GM23338 (cell line): ENCODE results near the gene LHX4. TPM values are rescaled to one million over a fixed set of nuclear protein-coding genes. Genes with fewer than 3 reads are reported as not detected.

ENCODE experiments used
- ATAC-seq: fragments of 200-7000 bp; cut with Tn5 transposase; 3 replicates; pipeline ENCODE4 v1.9.1; 2020
- DNase-seq: peaks from one replicate; pipeline ENCODE4 v3.0.0-alpha.2; 2015; ENCODE audit warnings: low spot score
- H2AFZ ChIP-seq: fragments of 200-600 bp; sonication (generic); 2 replicates; pipeline ENCODE4 v1.8.0; 2016; ENCODE audit warnings: antibody characterized with exemption, mild to moderate bottlenecking, moderate library complexity
- H3F3A ChIP-seq: fragments of 200-600 bp; sonication (generic); replicated peaks from 2 replicates; pipeline ENCODE4 v1.8.0; 2017; ENCODE audit warnings: antibody characterized with exemption, mixed run types, low read depth
- H3K27ac ChIP-seq: fragments of 200-600 bp; sonication (generic); 2 replicates; pipeline ENCODE4 v1.6.1; 2016; ENCODE audit warnings: low read depth
- H3K27me3 ChIP-seq: fragments of 200-600 bp; sonication (generic); 2 replicates; pipeline ENCODE4 v1.8.0; 2016; ENCODE audit warnings: mild to moderate bottlenecking, mixed run types, moderate library complexity; ENCODE audit not compliant: insufficient read depth
- H3K36me3 ChIP-seq: fragments of 200-600 bp; sonication (generic); 2 replicates; pipeline ENCODE4 v1.8.0; 2016; ENCODE audit warnings: mild to moderate bottlenecking; ENCODE audit not compliant: insufficient read depth
- H3K4me1 ChIP-seq: fragments of 200-600 bp; sonication (generic); 2 replicates; pipeline ENCODE4 v1.8.0; 2016; ENCODE audit warnings: mild to moderate bottlenecking, moderate library complexity; ENCODE audit not compliant: insufficient read depth
- H3K4me2 ChIP-seq: fragments of 200-600 bp; sonication (generic); 2 replicates; pipeline ENCODE4 v1.7.1; 2017; ENCODE audit warnings: mixed run types
- H3K4me3 ChIP-seq: fragments of 200-600 bp; sonication (generic); 2 replicates; pipeline ENCODE4 v1.6.1; 2016; ENCODE audit warnings: mixed run types
- H3K79me2 ChIP-seq: fragments of 200-600 bp; sonication (generic); replicated peaks from 2 replicates; pipeline ENCODE4 v1.8.0; 2017; ENCODE audit warnings: mild to moderate bottlenecking; ENCODE audit not compliant: insufficient read depth
- H3K9me2 ChIP-seq: fragments of 200-600 bp; sonication (generic); 2 replicates; pipeline ENCODE4 v1.8.0; 2017; ENCODE audit not compliant: insufficient read depth
- H4K20me1 ChIP-seq: fragments of 200-600 bp; sonication (generic); replicated peaks from 2 replicates; pipeline ENCODE4 v1.8.0; 2017; ENCODE audit warnings: mild to moderate bottlenecking; ENCODE audit not compliant: insufficient read depth
- H3K27ac Mint-ChIP-seq: 2 replicates; pipeline ENCODE4 v1.8.0; 2020; ENCODE audit warnings: inconsistent platforms, mild to moderate bottlenecking, moderate library complexity, mixed read lengths
- H3K27me3 Mint-ChIP-seq: 3 replicates; pipeline ENCODE4 v1.8.0; 2022; ENCODE audit warnings: low read depth, mild to moderate bottlenecking, moderate library complexity, mixed read lengths, inconsistent platforms; ENCODE audit not compliant: insufficient read depth, poor library complexity
- H3K36me3 Mint-ChIP-seq: 3 replicates; pipeline ENCODE4 v1.8.0; 2021; ENCODE audit warnings: low read depth, mild to moderate bottlenecking, inconsistent platforms, moderate library complexity, mixed read lengths
- H3K4me1 Mint-ChIP-seq: 3 replicates; pipeline ENCODE4 v1.8.0; 2020; ENCODE audit warnings: mild to moderate bottlenecking, inconsistent platforms, mixed read lengths
- H3K4me3 Mint-ChIP-seq: 3 replicates; pipeline ENCODE4 v1.8.0; 2021; ENCODE audit warnings: moderate library complexity, mild to moderate bottlenecking, inconsistent platforms, mixed read lengths
- H3K9me3 Mint-ChIP-seq: 3 replicates; pipeline ENCODE4 v1.8.0; 2020; ENCODE audit warnings: moderate library complexity, mild to moderate bottlenecking, inconsistent platforms, mixed read lengths
- CREB1 ChIP-seq: fragments of 250-450 bp; sonication (Bioruptor Pico); IDR thresholded peaks from 2 replicates; pipeline ENCODE4 v1.5.0; 2020; ENCODE audit warnings: low read depth, mild to moderate bottlenecking, moderate library complexity
- EZH2 ChIP-seq: fragments of 200-600 bp; sonication (generic); IDR thresholded peaks from one replicate; pipeline ENCODE4 v1.8.0; 2017; ENCODE audit warnings: antibody characterized with exemption, mild to moderate bottlenecking, low read depth; ENCODE audit not compliant: unreplicated experiment
- EZH2phosphoT487 ChIP-seq: fragments of 200-600 bp; sonication (generic); IDR thresholded peaks from one replicate; pipeline ENCODE4 v1.8.1; 2018; ENCODE audit warnings: antibody characterized with exemption; ENCODE audit not compliant: unreplicated experiment
- JUNB ChIP-seq: IDR thresholded peaks from one replicate; pipeline ENCODE4 v1.6.1; 2016; ENCODE audit warnings: antibody characterized with exemption; ENCODE audit not compliant: unreplicated experiment
- NANOG ChIP-seq: IDR thresholded peaks from 2 replicates; pipeline ENCODE4 v1.6.1; 2016; ENCODE audit warnings: antibody characterized with exemption, borderline replicate concordance
- POLR2AphosphoS5 ChIP-seq: IDR thresholded peaks from 2 replicates; pipeline ENCODE4 v1.6.1; 2016; ENCODE audit warnings: antibody characterized with exemption, low read depth
- STAT1 ChIP-seq: IDR thresholded peaks from one replicate; pipeline ENCODE4 v1.6.1; 2016; ENCODE audit warnings: antibody characterized with exemption; ENCODE audit not compliant: unreplicated experiment
- ZNF114 ChIP-seq: fragments of 250-450 bp; sonication (Bioruptor Pico); IDR thresholded peaks from 2 replicates; pipeline ENCODE4 v1.5.0; 2020; ENCODE audit warnings: mild to moderate bottlenecking, moderate library complexity
- polyA plus RNA-seq: library from polyadenylated mRNA; unstranded; fragments of >200 nt; fragmentation: Nextera tagmentation; extraction: Ambion mirVana; gene quantifications from 2 replicates; pipeline ENCODE4 v1.2.1, GENCODE V29; 2016
- total RNA-seq: library from RNA; depleted of rRNA; stranded (reverse); fragments of >200 nt; shearing (Covaris generic); gene quantifications from 2 replicates; pipeline ENCODE4 v1.2.3, GENCODE V29; 2014
- TF ChIP-seq, protein P1 (sequence below), 2 experiments: fragments of 200-600 bp in 1 of 2; sonication (generic) in 1 of 2; conservative IDR thresholded peaks; 2 replicates each; pipeline versions ENCODE4 v1.5.1 to v1.6.1; 2016 to 2017; ENCODE audit warnings: antibody characterized with exemption in 2 of 2, low read depth in 2 of 2, mild to moderate bottlenecking in 2 of 2, moderate library complexity in 1 of 2
- TF ChIP-seq, protein P2 (sequence below): IDR thresholded peaks from 2 replicates; pipeline ENCODE4 v1.6.1; 2016; ENCODE audit warnings: antibody characterized with exemption
- TF ChIP-seq, protein P3 (sequence below): IDR thresholded peaks from one replicate; pipeline ENCODE4 v1.6.1; 2018; ENCODE audit warnings: antibody characterized with exemption; ENCODE audit not compliant: unreplicated experiment

The LHX4 gene
- total and polyA plus RNA-seq, 2 experiments from 2014 or later: 1.4 to 2.5 TPM

DNA sequence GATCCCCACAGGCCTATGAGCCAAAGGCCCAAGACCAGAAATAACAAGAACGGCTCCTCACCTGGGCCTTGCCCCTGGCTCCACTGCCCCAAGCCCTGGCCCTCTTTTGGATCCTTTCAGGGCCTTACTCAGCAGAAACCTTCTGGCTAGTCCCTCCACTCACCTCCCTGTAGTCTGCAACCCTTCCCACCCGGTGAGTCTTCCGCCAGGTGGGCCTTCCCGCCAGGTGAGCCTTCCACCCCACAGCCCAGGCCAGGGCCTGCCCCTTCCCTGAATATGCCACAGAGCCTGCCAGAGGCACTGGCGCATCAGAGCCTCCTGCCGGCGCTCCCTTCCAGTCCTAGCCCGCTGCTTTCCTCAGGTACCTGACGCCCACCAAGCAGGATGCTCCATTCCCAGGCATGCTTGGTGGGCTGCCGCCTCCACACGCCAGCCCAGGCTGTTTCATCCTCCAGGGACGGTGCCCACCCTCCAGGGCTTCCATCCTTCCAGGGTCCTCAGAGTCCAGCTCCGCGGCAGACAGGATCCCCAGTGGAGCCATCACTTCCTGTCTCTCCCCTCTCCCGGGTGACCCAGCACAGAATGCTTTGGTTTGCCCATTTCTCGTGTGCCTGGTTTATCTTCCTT is 20.9 kb downstream of the LHX4 start (continued):
- TF ChIP-seq, protein P1, sequence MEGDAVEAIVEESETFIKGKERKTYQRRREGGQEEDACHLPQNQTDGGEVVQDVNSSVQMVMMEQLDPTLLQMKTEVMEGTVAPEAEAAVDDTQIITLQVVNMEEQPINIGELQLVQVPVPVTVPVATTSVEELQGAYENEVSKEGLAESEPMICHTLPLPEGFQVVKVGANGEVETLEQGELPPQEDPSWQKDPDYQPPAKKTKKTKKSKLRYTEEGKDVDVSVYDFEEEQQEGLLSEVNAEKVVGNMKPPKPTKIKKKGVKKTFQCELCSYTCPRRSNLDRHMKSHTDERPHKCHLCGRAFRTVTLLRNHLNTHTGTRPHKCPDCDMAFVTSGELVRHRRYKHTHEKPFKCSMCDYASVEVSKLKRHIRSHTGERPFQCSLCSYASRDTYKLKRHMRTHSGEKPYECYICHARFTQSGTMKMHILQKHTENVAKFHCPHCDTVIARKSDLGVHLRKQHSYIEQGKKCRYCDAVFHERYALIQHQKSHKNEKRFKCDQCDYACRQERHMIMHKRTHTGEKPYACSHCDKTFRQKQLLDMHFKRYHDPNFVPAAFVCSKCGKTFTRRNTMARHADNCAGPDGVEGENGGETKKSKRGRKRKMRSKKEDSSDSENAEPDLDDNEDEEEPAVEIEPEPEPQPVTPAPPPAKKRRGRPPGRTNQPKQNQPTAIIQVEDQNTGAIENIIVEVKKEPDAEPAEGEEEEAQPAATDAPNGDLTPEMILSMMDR (conservative IDR thresholded peaks at IDR 0.05; ENCODE audit: low read depth in 2 of 2): no peak
- TF ChIP-seq NANOG (no peak), JUNB (no peak), EZH2phosphoT487 (no peak), STAT1 (no peak), EZH2 (no peak), ZNF114 (CRISPR knock-in tag) (no peak), POLR2AphosphoS5 (no peak)
- TF ChIP-seq, protein P2, sequence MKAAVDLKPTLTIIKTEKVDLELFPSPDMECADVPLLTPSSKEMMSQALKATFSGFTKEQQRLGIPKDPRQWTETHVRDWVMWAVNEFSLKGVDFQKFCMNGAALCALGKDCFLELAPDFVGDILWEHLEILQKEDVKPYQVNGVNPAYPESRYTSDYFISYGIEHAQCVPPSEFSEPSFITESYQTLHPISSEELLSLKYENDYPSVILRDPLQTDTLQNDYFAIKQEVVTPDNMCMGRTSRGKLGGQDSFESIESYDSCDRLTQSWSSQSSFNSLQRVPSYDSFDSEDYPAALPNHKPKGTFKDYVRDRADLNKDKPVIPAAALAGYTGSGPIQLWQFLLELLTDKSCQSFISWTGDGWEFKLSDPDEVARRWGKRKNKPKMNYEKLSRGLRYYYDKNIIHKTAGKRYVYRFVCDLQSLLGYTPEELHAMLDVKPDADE: no peak
- TF ChIP-seq, protein P3, sequence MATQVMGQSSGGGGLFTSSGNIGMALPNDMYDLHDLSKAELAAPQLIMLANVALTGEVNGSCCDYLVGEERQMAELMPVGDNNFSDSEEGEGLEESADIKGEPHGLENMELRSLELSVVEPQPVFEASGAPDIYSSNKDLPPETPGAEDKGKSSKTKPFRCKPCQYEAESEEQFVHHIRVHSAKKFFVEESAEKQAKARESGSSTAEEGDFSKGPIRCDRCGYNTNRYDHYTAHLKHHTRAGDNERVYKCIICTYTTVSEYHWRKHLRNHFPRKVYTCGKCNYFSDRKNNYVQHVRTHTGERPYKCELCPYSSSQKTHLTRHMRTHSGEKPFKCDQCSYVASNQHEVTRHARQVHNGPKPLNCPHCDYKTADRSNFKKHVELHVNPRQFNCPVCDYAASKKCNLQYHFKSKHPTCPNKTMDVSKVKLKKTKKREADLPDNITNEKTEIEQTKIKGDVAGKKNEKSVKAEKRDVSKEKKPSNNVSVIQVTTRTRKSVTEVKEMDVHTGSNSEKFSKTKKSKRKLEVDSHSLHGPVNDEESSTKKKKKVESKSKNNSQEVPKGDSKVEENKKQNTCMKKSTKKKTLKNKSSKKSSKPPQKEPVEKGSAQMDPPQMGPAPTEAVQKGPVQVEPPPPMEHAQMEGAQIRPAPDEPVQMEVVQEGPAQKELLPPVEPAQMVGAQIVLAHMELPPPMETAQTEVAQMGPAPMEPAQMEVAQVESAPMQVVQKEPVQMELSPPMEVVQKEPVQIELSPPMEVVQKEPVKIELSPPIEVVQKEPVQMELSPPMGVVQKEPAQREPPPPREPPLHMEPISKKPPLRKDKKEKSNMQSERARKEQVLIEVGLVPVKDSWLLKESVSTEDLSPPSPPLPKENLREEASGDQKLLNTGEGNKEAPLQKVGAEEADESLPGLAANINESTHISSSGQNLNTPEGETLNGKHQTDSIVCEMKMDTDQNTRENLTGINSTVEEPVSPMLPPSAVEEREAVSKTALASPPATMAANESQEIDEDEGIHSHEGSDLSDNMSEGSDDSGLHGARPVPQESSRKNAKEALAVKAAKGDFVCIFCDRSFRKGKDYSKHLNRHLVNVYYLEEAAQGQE: no peak

DNA sequence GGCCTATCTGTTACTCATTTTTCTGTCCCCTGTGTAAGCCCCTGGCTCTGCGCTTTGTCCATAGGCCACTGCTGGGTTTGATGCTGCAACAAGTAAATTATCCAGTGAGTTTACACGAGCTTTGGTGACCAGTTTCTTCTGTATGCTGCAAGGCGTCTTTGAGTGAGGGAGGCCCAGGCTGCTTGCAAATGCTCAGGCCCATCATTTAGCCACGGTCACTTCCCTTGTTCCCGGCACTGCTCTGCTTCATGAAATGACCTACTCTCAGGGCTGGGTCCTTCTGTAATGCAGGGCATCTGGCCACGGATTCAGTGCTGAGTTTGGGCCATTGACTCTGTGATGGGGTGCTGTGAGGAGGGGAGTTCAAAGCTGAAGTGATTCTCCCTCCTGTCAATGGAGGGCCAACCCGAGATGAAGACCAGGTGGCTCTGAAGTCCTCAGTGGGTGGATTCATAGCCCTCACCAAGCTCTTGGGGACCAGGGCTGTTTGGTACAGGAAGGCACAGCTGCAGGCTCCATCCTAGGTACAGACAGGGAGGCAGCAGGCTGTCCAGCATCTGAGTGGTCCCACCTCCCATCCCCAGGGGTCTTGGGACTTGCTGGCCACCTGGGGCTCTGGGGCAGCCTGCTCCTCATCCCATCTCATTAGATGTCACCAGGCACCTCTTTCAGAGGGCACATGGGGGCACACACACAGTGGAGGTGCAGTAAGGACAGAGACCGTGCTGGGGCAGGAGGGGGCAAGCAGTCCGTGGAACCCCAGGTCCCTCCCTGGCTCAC is 21.7 kb downstream of the LHX4 start:
- no peak overlapping the region for H3K4me3 Mint-ChIP-seq
- Histone ChIP-seq H3K4me2 (no peak overlapping the region), H3K27ac (no peak overlapping the region; the same call in 1 of the 2 replicates), H3F3A (no peaks in the 10 kb centered on the region), H3K27me3 (no peaks in the 10 kb centered on the region), H3K9me2 (no peaks in the 10 kb centered on the region), H3K36me3 (no peaks in the 10 kb centered on the region), H3K4me3 (no peak overlapping the region), H3K4me1 (peaks cover 21% of the 10 kb centered on the region), H4K20me1 (0 out of 2 replicates have a peak, but pooled peaks cover 3% of the 10 kb centered on the region), H3K79me2 (no peaks in the 10 kb centered on the region), H2AFZ (0 out of 2 replicates have a peak overlapping the region, but pooled peaks have one; percentile 23)
- peaks cover 53% of the 10 kb centered on the region for H3K4me1 Mint-ChIP-seq
- no peaks in the 10 kb centered on the region; the same call in 2 of the 3 replicates for H3K36me3 Mint-ChIP-seq
- no peaks in the 10 kb centered on the region for H3K9me3 Mint-ChIP-seq
- peaks cover 10% of the 10 kb centered on the region for H3K27me3 Mint-ChIP-seq
- H3K27ac Mint-ChIP-seq: no peak overlapping the region
- DNase-seq: no peak
- ATAC-seq: no peak
- no peak for TF ChIP-seq STAT1
- TF ChIP-seq EZH2phosphoT487: no peak
- TF ChIP-seq CREB1 (CRISPR knock-in tag): no peak
- no peak for TF ChIP-seq EZH2
